Mammary epithelial cell (primary cell): ENCODE measurements around the gene ATP11C.

ENCODE experiments used
- EZH2 ChIP-seq: IDR thresholded peaks from 2 replicates; pipeline ENCODE4 v1.6.1; 2012; ENCODE audit warnings: low read length, inconsistent platforms, borderline replicate concordance
- TF ChIP-seq, protein P1 (sequence below), 2 donors: IDR thresholded peaks in 1 of 2; conservative IDR thresholded peaks in 1 of 2; 2 replicates each; pipeline ENCODE4 v1.5.1; 2011 to 2012; ENCODE audit warnings: inconsistent platforms in 2 of 2, low read length in 2 of 2, mild to moderate bottlenecking in 2 of 2, control low read depth in 1 of 2, low read depth in 1 of 2; ENCODE audit not compliant: insufficient read depth in 1 of 2; ENCODE audit errors: extremely low read depth in 1 of 2

DNA sequence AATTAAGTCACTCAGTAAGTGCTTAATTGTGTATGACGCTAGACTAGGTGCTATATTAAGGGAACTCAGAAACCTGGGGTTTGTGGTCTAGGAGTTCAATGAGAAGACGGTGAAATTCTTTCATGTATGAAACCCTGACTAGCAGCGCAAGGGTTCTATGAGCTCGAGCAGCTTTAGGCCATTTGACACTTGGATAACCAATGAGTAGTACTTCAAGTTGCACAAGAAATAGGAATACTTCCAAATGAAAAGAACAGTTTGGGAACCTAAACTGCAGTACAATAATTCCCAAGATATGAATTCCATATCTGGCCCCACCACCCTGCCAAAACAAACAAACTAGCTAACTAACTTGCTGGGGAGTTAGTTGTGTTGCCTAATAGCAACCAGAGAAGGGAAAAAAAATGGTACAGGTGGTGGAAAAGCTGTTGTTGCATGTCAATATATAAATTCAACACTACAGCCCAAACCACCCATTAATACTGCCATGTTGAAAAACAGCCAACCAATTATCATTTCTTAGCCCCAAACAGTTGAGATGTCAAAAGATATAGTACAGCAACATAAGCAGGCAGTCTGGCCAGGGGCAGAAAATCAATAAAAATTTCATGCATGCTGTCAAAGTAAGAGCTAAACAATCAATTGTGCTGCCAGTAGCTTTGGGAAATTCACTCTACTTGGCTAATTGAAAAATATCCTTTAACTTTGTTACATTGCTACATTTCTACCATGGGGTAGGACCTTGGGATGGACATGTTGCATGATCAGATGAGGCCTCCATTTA lies 170.3 kb downstream of the ATP11C start:
- no peak for TF ChIP-seq EZH2
- TF ChIP-seq, protein P1, sequence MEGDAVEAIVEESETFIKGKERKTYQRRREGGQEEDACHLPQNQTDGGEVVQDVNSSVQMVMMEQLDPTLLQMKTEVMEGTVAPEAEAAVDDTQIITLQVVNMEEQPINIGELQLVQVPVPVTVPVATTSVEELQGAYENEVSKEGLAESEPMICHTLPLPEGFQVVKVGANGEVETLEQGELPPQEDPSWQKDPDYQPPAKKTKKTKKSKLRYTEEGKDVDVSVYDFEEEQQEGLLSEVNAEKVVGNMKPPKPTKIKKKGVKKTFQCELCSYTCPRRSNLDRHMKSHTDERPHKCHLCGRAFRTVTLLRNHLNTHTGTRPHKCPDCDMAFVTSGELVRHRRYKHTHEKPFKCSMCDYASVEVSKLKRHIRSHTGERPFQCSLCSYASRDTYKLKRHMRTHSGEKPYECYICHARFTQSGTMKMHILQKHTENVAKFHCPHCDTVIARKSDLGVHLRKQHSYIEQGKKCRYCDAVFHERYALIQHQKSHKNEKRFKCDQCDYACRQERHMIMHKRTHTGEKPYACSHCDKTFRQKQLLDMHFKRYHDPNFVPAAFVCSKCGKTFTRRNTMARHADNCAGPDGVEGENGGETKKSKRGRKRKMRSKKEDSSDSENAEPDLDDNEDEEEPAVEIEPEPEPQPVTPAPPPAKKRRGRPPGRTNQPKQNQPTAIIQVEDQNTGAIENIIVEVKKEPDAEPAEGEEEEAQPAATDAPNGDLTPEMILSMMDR (conservative IDR thresholded peaks at IDR 0.05 in 1 of 2, IDR thresholded peaks at IDR 0.05 in 1 of 2; ENCODE audit: extremely low read depth in 1 of 2, insufficient read depth in 1 of 2, low read depth in 1 of 2, low read length in 2 of 2): no peak
